A549 (cell line): ENCODE results near the gene LACC1. TPM values are rescaled to one million over a fixed set of nuclear protein-coding genes. Genes with fewer than 3 reads are reported as not detected.

ENCODE experiments used
- ATAC-seq, 2 experiments: fragments of 200-7000 bp in 1 of 2; fragments of >200 bp in 1 of 2; cut with Nextera tagmentation in 1 of 2; cut with Tn5 transposase in 1 of 2; 3 replicates each; pipeline versions ENCODE4 v1.8.0 to v1.9.1; 2018 to 2020; ENCODE audit warnings: mild to moderate bottlenecking in 1 of 2, moderate library complexity in 1 of 2
- CTCF ChIA-PET: fragments of 300-600 bp; sonication (Branson Sonifier 250); formaldehyde crosslinking; extraction: SDS; loops from one replicate; lab custom pipeline; 2021; ENCODE audit warnings: antibody characterized with exemption, inconsistent platforms; lab: Yijun Ruan, JAX
- POLR2A ChIA-PET: fragments of 350-600 bp; formaldehyde crosslinking; extraction: SDS; loops from one replicate; lab custom pipeline; 2021; ENCODE audit warnings: antibody characterized with exemption, inconsistent platforms; lab: Yijun Ruan, JAX
- DNase-seq, 2 experiments: peaks; one replicate each; pipeline versions ENCODE4 v3.0.0 to v3.0.0-alpha.2; 2011 to 2016; ENCODE audit warnings: low read depth in 1 of 2, low spot score in 1 of 2
- FAIRE-seq: peaks from 2 replicates; lab custom pipeline; 2011; peaks lifted over from hg19 to GRCh38; lab: Jason Lieb, UNC
- H3K27ac ChIP-seq, 2 experiments: fragments of >200 bp; sonication (Bioruptor Twin); formaldehyde crosslinking; 3 replicates each; pipeline ENCODE4 v1.5.1; 2016 to 2017
- H3K4me1 ChIP-seq: fragments of >200 bp; sonication (Bioruptor Twin); formaldehyde crosslinking; 3 replicates; pipeline ENCODE4 v1.6.1; 2016
- H3K4me2 ChIP-seq: fragments of >200 bp; sonication (Bioruptor Twin); formaldehyde crosslinking; 3 replicates; pipeline ENCODE4 v1.6.1; 2016
- H3K4me3 ChIP-seq: fragments of >200 bp; sonication (Bioruptor Twin); formaldehyde crosslinking; 3 replicates; pipeline ENCODE4 v1.5.1; 2016
- H3K9me3 ChIP-seq: fragments of >200 bp; sonication (Bioruptor Twin); formaldehyde crosslinking; 3 replicates; pipeline ENCODE4 v1.6.1; 2016
- BHLHE40 ChIP-seq: IDR thresholded peaks from 2 replicates; pipeline ENCODE4 v1.6.1; 2012; ENCODE audit warnings: low read depth, low read length, inconsistent platforms
- CEBPB ChIP-seq, 2 experiments: fragments of >200 bp in 1 of 2; sonication (Bioruptor Twin) in 1 of 2; formaldehyde crosslinking in 1 of 2; IDR thresholded peaks; 2 replicates each; pipeline ENCODE4 v1.6.1; 2012 to 2016
- CHD2 ChIP-seq: fragments of 150-350 bp; IDR thresholded peaks from 2 replicates; pipeline ENCODE4 v1.6.1; 2014; ENCODE audit warnings: low read length; ENCODE audit not compliant: partially characterized antibody
- EP300 ChIP-seq, 2 experiments: fragments of >200 bp; sonication (Bioruptor Twin); formaldehyde crosslinking; IDR thresholded peaks; 2 replicates in 1 of 2; 3 replicates in 1 of 2; pipeline ENCODE4 v1.6.1; 2016 to 2017
- FOSB ChIP-seq: fragments of 250-450 bp; sonication (Bioruptor Pico); IDR thresholded peaks from 2 replicates; pipeline ENCODE4 v1.5.0; 2020; ENCODE audit warnings: mild to moderate bottlenecking, moderate library complexity
- HOXB5 ChIP-seq: fragments of 250-450 bp; sonication (Bioruptor Pico); IDR thresholded peaks from 2 replicates; pipeline ENCODE4 v1.5.0; 2020; ENCODE audit warnings: mild to moderate bottlenecking, moderate library complexity
- JUNB ChIP-seq: fragments of >200 bp; sonication (Bioruptor Twin); formaldehyde crosslinking; IDR thresholded peaks from 2 replicates; pipeline ENCODE4 v1.6.1; 2016
- KDM1A ChIP-seq: fragments of 200-600 bp; sonication (generic); IDR thresholded peaks from 2 replicates; pipeline ENCODE4 v1.6.1; 2016; ENCODE audit warnings: low read depth, mild to moderate bottlenecking
- KDM5A ChIP-seq: fragments of 200-600 bp; sonication (generic); IDR thresholded peaks from 2 replicates; pipeline ENCODE4 v1.6.1; 2016; ENCODE audit warnings: antibody characterized with exemption, mild to moderate bottlenecking
- MAFK ChIP-seq: fragments of 450-650 bp; IDR thresholded peaks from 2 replicates; pipeline ENCODE4 v1.6.1; 2014; ENCODE audit not compliant: partially characterized antibody
- NFE2L2 ChIP-seq: fragments of 150-350 bp; conservative IDR thresholded peaks from 2 replicates; pipeline ENCODE4 v1.6.1; 2014; ENCODE audit warnings: low read length
- PHF8 ChIP-seq: fragments of 200-600 bp; sonication (generic); IDR thresholded peaks from 2 replicates; pipeline ENCODE4 v1.6.1; 2016; ENCODE audit warnings: low read depth, mild to moderate bottlenecking, antibody characterized with exemption, moderate library complexity, borderline replicate concordance
- POLR2A ChIP-seq: IDR thresholded peaks from 2 replicates; pipeline ENCODE4 v1.6.1; 2012; ENCODE audit warnings: mild to moderate bottlenecking, low read length
- RAD21 ChIP-seq, 2 experiments: fragments of >200 bp in 1 of 2; sonication (Bioruptor Twin) in 1 of 2; formaldehyde crosslinking in 1 of 2; IDR thresholded peaks in 1 of 2; conservative IDR thresholded peaks in 1 of 2; 2 replicates in 1 of 2; 3 replicates in 1 of 2; pipeline ENCODE4 v1.6.1; 2012 to 2018; ENCODE audit warnings: inconsistent platforms in 1 of 2
- SMC3 ChIP-seq: fragments of >200 bp; sonication (Bioruptor Twin); formaldehyde crosslinking; IDR thresholded peaks from 3 replicates; pipeline ENCODE4 v1.6.1; 2018; ENCODE audit warnings: inconsistent platforms
- SREBF2 ChIP-seq: fragments of 450-650 bp; IDR thresholded peaks from 2 replicates; pipeline ENCODE4 v1.6.1; 2014; ENCODE audit warnings: mild to moderate bottlenecking, moderate library complexity
- ZC3H11A ChIP-seq: fragments of 450-650 bp; IDR thresholded peaks from 2 replicates; pipeline ENCODE4 v1.6.1; 2014; ENCODE audit warnings: antibody characterized with exemption, mild to moderate bottlenecking
- ZFP36 ChIP-seq: fragments of 450-650 bp; IDR thresholded peaks from 2 replicates; pipeline ENCODE4 v1.6.1; 2014; ENCODE audit warnings: borderline replicate concordance; ENCODE audit not compliant: partially characterized antibody
- ZNF302 ChIP-seq: fragments of 250-450 bp; sonication (Bioruptor Pico); IDR thresholded peaks from 2 replicates; pipeline ENCODE4 v1.9.0; 2021; ENCODE audit warnings: inconsistent platforms, mild to moderate bottlenecking, moderate library complexity
- WGBS: methylation state at CpG from one replicate; pipeline ENCODE4 v1.1.6; 2017; ENCODE audit errors: missing lambda C conversion rate; 5-methylcytosine and 5-hydroxymethylcytosine counted together
- polyA minus RNA-seq: library from RNA; depleted of rRNA, polyadenylated mRNA; stranded (reverse); fragments of >200 nt; gene quantifications from 2 replicates; pipeline ENCODE4 v1.2.3, GENCODE V29; 2011; rRNA and poly(A)+ RNA removed
- polyA plus RNA-seq, 4 experiments: library from polyadenylated mRNA; depleted of rRNA in 3 of 4; stranded (reverse); fragments of >200 nt; fragmentation: RNase III in 1 of 4; extraction: RNeasy Plus Mini Kit Qiagen cat#74134 plus additional on column Dnase treatment in 1 of 4; gene quantifications; 2 replicates in 3 of 4; 3 replicates in 1 of 4; pipeline ENCODE4 v1.2.3, GENCODE V29; 2011 to 2017
- TF ChIP-seq, protein P1 (sequence below): fragments of >200 bp; sonication (Bioruptor Twin); formaldehyde crosslinking; IDR thresholded peaks from 2 replicates; pipeline ENCODE4 v1.6.1; 2016
- TF ChIP-seq, protein P2 (sequence below): fragments of 250-450 bp; sonication (Bioruptor Pico); IDR thresholded peaks from 2 replicates; pipeline ENCODE4 v1.5.0; 2020; ENCODE audit warnings: low read depth, mild to moderate bottlenecking, moderate library complexity
- TF ChIP-seq, protein P3 (sequence below): IDR thresholded peaks from 2 replicates; pipeline ENCODE4 v1.6.1; 2012
- TF ChIP-seq, protein P4 (sequence below): IDR thresholded peaks from 2 replicates; pipeline ENCODE4 v1.6.1; 2012; ENCODE audit warnings: low read depth, borderline replicate concordance

Gene LACC1
- polyA plus RNA-seq (2011; rRNA removed) (2.9 and 4.8 TPM in 2 replicates), polyA plus RNA-seq (2017; fragmentation: RNase III; extraction: RNeasy Plus Mini Kit Qiagen cat#74134 plus additional on column Dnase treatment) (2.2 to 3.0 TPM (median 2.8 TPM) in 3 replicates), polyA minus RNA-seq (0.49 and 0.58 TPM in 2 replicates)
- 0.57 and 0.74 TPM in 2 replicates for polyA plus RNA-seq (2012; cell fraction: cytosol; rRNA removed)
- polyA plus RNA-seq (2012; cell fraction: nucleus; rRNA removed): 0.37 and 0.65 TPM in 2 replicates

DNA sequence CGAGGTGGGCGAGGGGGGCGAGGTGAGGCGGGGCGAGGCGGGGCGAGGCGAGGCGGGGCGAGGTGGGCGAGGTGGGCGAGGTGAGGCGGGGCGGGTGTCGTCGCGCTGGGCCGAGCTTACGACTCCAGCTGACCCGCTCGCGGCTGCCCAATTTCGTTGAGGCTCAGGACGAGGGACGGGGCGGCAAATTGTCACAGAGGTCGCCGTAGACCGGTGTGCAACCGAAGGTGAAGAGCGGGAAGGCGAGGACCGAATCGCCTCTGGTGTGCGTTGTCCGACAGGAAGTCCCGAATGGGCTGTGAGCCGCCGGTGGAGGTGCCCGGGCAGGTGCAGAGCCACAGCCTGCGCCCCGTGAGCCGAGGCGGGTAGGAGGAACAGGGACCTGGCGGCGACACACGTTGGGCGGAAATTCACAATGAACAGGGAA, at the start of gene LACC1:
Gene LACC1, plus strand, starts transcription at position 150 of the 427 bp plus-strand sequence. CDS start 1,082 bp downstream, outside the sequence.
- 1% methylated on average over 14 of the region's 48 CpGs for WGBS
- TF ChIP-seq, protein P1, sequence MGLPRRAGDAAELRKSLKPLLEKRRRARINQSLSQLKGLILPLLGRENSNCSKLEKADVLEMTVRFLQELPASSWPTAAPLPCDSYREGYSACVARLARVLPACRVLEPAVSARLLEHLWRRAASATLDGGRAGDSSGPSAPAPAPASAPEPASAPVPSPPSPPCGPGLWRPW: no peak
- TF ChIP-seq ZFP36: no peak
- TF ChIP-seq CHD2: no peak
- no peak for TF ChIP-seq MAFK
- TF ChIP-seq FOSB (CRISPR knock-in tag): no peak
- TF ChIP-seq PHF8: no peak
- TF ChIP-seq, protein P2, sequence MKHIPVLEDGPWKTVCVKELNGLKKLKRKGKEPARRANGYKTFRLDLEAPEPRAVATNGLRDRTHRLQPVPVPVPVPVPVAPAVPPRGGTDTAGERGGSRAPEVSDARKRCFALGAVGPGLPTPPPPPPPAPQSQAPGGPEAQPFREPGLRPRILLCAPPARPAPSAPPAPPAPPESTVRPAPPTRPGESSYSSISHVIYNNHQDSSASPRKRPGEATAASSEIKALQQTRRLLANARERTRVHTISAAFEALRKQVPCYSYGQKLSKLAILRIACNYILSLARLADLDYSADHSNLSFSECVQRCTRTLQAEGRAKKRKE (CRISPR knock-in tag): no peak
- TF ChIP-seq, protein P3, sequence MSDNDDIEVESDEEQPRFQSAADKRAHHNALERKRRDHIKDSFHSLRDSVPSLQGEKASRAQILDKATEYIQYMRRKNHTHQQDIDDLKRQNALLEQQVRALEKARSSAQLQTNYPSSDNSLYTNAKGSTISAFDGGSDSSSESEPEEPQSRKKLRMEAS: peak; percentile 52
- no peak for TF ChIP-seq CEBPB (IDR thresholded peaks at IDR 0.05)
- TF ChIP-seq HOXB5 (CRISPR knock-in tag): no peak
- TF ChIP-seq, protein P4, sequence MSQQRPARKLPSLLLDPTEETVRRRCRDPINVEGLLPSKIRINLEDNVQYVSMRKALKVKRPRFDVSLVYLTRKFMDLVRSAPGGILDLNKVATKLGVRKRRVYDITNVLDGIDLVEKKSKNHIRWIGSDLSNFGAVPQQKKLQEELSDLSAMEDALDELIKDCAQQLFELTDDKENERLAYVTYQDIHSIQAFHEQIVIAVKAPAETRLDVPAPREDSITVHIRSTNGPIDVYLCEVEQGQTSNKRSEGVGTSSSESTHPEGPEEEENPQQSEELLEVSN: peak; percentile 58; the same call in 1 of the 2 replicates
- TF ChIP-seq POLR2A: peak; percentile 43; the same call in 1 of the 2 replicates
- no peak for TF ChIP-seq RAD21 (conservative IDR thresholded peaks at IDR 0.05 in 1 of 2, IDR thresholded peaks at IDR 0.05 in 1 of 2)
- no peak for TF ChIP-seq ZC3H11A
- TF ChIP-seq SMC3: no peak
- ATAC-seq (peak; percentile 79), FAIRE-seq (no peak), DNase-seq (peak in 1 of 2 experiments; percentile 4)
- CTCF ChIA-PET: no interaction called here
- Histone ChIP-seq H3K4me2 (peak within 1 kb of the TSS; percentile 96), H3K4me3 (peak within 1 kb of the TSS; percentile 80), H3K27ac (peak within 1 kb of the TSS; percentile 95 to 96), H3K4me1 (peaks cover 11% of the 10 kb centered on the region; the same call in 2 of the 3 replicates), H3K9me3 (no peaks in the 10 kb centered on the region)
- POLR2A ChIA-PET: interaction anchor here (0.6 to 2.5 kb wide), 5 partner anchors 14 to 1094 kb away, joined by 4 to 13 read pairs (median 5); no protein-coding TSS in a partner anchor

DNA sequence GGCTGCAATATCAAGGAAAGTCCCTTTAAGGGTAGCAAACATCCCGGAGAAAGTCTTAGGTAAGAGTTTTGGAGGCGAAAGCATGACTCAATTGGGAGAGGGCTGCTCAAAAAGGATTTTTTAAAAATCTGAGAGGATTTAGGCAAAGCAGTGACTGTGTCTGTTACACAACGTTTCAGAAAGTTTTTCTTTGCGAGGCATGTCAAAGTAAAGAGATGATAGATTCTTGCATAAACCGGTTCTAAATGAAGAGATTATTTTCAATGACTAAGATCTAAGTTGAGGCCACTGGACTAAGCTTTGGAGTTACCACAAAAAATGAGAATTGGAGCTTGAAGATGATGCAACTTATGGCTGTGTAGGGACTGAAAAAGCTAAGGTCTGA, 49.2 kb upstream of the LACC1 start:
- peak in 1 of 2 experiments; percentile 1 for DNase-seq
- CTCF ChIA-PET: no interaction called here
- Histone ChIP-seq H3K4me2 (peak overlapping the region; percentile 64), H3K27ac (peak overlapping the region; percentile 57 to 78), H3K4me1 (peaks cover 12% of the 10 kb centered on the region), H3K4me3 (no peak overlapping the region), H3K9me3 (no peaks in the 10 kb centered on the region)
- 10% methylated on average over 5 of the region's 5 CpGs for WGBS
- POLR2A ChIA-PET: interaction anchor here (1.0 kb wide), 2 partner anchors 12 to 25 kb away, joined by 3 to 5 read pairs; no protein-coding TSS in a partner anchor
- TF ChIP-seq EP300 (IDR thresholded peaks at IDR 0.05): 0 out of 5 replicates have a peak, but pooled peaks of 1 of the 2 experiments have one; percentile 18
- no peak for TF ChIP-seq NFE2L2
- TF ChIP-seq SMC3: no peak
- no peak for TF ChIP-seq KDM5A
- no peak for TF ChIP-seq JUNB
- no peak for TF ChIP-seq KDM1A
- no peak for TF ChIP-seq ZNF302 (CRISPR knock-in tag)
- TF ChIP-seq POLR2A: no peak
- TF ChIP-seq BHLHE40: no peak
- TF ChIP-seq CEBPB (IDR thresholded peaks at IDR 0.05): peak in 1 of 2 experiments; percentile 32; a peak in 1 of 4 replicates
- no peak for TF ChIP-seq SREBF2
- ATAC-seq: peak; percentile 35 to 50; a peak in 4 of 6 replicates
- no peak for FAIRE-seq
